ENCODE results near the gene EGFL7.

- no peak for TF ChIP-seq CTCF (conservative IDR thresholded peaks at IDR 0.05 in 1 of 2, IDR thresholded peaks at IDR 0.05 in 1 of 2; ENCODE audit: extremely low read depth in 1 of 2, insufficient read depth in 1 of 2, low read depth in 1 of 2, low read length in 2 of 2)
- TF ChIP-seq EZH2 (IDR thresholded peaks at IDR 0.05; ENCODE audit: borderline replicate concordance, low read length) = no peak
Observed at GRCh38 chr9:136670576-136671253, 8.0 kb downstream of the EGFL7 start.
